Measurements from ENCODE around the gene CAMTA1. TPM values are rescaled to one million over a fixed set of nuclear protein-coding genes. Genes with fewer than 3 reads are reported as not detected.

Gene CAMTA1
- total RNA-seq, 1 donor from 2014 or later: 114 TPM

- peak; percentile 82 for DNase-seq (ENCODE audit: low spot score)
- intact Hi-C loops (cut with DNase I): no loop called here
Measured at GRCh38 chr1:7478809-7479499, 693.7 kb downstream of the CAMTA1 start.

DNA sequence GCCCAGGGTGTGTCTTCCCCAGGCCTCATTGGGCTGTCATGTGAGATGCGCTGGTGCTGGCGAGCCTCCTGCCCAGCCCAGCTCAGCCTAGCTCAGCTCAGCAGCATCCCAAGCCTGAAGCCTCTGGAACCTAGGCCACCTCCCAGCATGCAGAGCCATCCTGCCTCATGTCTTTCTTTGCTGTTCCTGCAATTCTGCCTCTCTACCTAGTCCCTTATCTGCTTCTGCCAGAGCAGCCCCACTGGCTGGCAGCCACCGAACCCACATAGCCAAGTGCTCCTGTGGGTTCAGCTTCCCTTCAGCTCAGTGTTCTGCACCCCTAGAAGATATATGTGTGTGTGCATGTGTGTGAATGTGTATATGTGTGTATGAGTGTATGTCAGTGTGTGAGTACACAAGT, 694.3 kb downstream of the CAMTA1 start:
- DNase-seq (ENCODE audit: low spot score): no peak
- intact Hi-C loops (cut with DNase I): no loop called here

GRCh38 chr1:7481194-7481593, 695.9 kb downstream of the CAMTA1 start:
- no peak for DNase-seq (ENCODE audit: low spot score)
- intact Hi-C loops (cut with DNase I): no loop called here

DNA sequence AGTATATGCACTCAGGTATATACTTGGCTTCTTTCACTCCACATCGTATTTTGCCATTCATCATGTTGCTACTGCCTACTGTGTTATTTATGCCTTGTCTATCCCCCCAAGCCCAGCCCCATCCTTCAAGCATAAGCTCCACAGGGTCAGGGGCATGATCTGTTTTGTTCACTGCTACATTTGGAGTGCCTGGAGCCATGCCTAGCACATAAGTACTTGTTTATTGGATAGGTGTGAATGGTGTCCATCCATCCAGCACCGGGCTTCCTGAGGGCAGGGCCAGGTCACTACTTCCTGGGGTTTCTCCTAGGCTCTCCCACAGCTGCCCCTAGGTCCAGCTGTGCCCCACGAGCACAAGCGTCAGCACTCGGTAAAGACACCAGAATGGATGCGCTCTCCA, 696.8 kb downstream of the CAMTA1 start:
- intact Hi-C loops (cut with DNase I): no loop called here
- no peak for DNase-seq (ENCODE audit: low spot score)

GRCh38 chr1:7482772-7483495, 697.7 kb downstream of the CAMTA1 start:
- no peak for DNase-seq (ENCODE audit: low spot score)
- intact Hi-C loops (cut with DNase I): no loop called here

DNA sequence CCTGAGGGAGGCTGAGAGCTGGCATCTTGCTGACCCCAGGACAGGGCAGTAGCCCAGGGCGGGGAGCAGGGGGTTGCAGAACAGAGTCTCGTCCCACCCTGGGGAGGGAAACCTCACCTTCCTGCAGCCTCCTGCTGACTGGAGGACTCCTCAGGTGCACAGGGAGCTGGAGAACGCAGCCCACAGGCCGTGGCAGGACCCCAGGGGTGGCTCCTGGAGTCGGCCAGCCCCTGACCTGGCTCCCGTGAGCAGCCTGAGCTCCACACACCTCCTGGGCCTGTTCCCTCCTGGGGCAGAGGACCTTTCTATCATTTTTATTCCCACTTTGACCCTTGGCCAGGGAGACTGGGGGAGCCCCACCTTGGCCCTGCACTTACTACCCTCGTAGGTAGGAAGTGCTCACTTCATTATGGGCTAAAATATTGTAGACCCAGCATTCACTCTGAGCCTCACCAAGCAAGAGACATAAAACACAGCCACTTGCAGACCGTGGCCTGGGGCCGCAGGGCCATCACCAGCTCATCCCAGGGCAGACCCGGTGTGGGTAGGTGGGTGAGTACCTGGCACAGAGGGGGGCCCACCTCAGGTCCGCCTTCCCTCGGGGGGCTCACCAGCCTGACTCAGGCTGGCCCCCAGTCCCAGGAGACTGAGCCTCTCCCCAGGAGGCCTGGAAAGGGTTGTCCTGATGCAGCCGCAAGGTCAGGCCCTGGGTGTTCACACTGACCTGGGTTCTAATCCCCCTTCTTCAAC, 698.6 kb downstream of the CAMTA1 start:
- DNase-seq (ENCODE audit: low spot score): no peak

DNA sequence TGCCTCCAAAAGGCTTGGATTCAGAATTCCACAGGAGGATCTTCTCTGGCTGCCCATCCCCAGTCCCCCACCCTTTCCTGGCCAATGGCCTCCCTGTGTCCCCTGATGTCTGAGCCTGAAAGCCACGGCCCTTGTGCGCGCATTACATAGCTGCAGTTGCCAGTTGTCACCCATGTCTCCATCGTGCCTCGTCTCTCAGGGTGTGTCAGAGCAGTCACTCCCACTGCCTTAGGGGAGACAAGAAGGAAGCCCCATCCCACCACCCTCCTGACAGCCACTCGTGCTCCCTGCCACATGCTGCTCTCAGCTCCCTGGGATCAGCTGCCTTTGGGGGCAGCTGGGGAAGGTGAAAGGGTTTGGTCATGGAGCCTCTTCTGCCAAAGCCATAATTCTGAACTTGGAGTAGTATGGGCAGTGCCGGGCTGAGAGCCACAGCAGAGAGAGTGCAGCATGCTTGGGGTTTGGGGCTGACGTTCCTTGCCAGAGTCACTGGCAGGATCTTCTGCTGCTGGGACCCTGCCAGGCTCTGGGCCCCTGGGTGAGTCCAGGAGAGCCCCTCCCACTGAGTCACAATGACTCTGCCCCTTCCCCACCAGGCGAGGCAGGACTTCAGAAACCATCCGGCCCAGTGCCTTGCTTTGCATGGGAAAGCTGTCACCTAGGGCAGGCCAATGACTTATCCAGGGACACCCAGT, 700.0 kb downstream of the CAMTA1 start:
- DNase-seq (ENCODE audit: low spot score): no peak
- intact Hi-C loops (cut with DNase I): no loop called here

More for the DNA sequence above, 698.6 kb downstream of the CAMTA1 start:
- intact Hi-C loops (cut with DNase I): no loop called here

GRCh38 chr1:7485826-7486225, 700.6 kb downstream of the CAMTA1 start:
- DNase-seq (ENCODE audit: low spot score): no peak
- intact Hi-C loops (cut with DNase I): no loop called here

- intact Hi-C loops (cut with DNase I): no loop called here
- no peak for DNase-seq (ENCODE audit: low spot score)
Measured at GRCh38 chr1:7487766-7488474, 702.7 kb downstream of the CAMTA1 start.

DNA sequence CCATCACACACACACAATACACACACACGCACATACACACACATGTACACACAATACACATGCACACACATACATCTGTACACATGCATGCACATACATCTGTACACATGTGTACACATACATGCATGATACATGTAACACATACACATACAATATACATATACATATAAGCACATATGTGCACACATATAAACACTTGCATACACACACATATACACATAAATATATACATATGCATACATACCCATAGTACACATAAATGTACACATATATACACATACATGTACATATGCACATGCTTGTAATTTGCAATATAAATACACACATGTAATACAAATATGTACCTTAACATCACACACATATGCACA, 703.2 kb downstream of the CAMTA1 start:
- DNase-seq (ENCODE audit: low spot score): no peak

GRCh38 chr1:7489586-7489985, 704.3 kb downstream of the CAMTA1 start:
- intact Hi-C loops (cut with DNase I): no loop called here
- no peak for DNase-seq (ENCODE audit: low spot score)

More for the DNA sequence above, 703.2 kb downstream of the CAMTA1 start:
- intact Hi-C loops (cut with DNase I): no loop called here

DNA sequence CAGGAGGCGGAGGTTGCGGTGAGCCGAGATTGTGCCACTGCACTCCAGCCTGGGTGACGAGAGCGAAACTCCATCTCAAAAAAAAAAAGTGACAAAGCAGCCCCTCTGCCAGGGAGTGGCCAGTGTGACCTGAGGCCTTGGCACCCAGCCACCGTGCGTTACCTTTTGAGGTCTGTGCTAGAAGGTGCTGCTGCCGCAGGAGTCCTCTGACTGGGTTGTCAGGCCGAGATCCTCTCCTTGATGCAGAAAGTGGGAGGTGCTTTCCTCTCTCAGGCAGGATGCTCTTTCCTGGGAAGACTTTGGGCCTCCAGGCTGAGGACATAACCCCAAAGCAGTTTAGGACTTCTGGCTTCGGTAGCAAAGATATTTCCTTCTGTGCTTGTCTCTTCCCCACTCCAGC, 705.3 kb downstream of the CAMTA1 start:
- intact Hi-C loops (cut with DNase I): no loop called here
- DNase-seq (ENCODE audit: low spot score): no peak

GRCh38 chr1:7491109-7491817, 706.0 kb downstream of the CAMTA1 start:
- intact Hi-C loops (cut with DNase I): no loop called here
- no peak for DNase-seq (ENCODE audit: low spot score)

- intact Hi-C loops (cut with DNase I): no loop called here
- no peak for DNase-seq (ENCODE audit: low spot score)
Measured at GRCh38 chr1:7491818-7492173, 706.5 kb downstream of the CAMTA1 start.

GRCh38 chr1:7493711-7494454, 708.6 kb downstream of the CAMTA1 start:
- no peak for DNase-seq (ENCODE audit: low spot score)
- intact Hi-C loops (cut with DNase I): no loop called here

DNA sequence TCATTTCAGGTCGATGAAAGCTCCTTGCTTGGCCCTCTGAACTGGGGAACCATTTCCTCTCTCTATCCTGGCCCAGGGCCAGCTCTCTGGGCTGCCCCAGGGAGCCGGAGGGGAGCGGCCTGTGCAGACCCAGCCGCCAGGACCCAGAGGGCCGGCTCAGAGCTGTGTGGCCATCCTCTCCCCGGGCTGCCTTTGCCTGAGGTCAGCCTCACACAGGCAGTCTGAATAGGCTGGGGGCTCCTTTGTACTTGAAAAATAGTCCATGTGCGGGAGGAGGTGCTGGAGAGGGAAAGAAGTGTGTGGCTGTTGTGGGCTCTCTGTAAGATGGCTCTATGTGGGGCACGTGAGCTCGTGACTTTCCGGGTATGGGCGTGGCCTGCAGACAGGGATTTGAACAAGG, 710.7 kb downstream of the CAMTA1 start:
- no peak for DNase-seq (ENCODE audit: low spot score)
- intact Hi-C loops (cut with DNase I): no loop called here

DNA sequence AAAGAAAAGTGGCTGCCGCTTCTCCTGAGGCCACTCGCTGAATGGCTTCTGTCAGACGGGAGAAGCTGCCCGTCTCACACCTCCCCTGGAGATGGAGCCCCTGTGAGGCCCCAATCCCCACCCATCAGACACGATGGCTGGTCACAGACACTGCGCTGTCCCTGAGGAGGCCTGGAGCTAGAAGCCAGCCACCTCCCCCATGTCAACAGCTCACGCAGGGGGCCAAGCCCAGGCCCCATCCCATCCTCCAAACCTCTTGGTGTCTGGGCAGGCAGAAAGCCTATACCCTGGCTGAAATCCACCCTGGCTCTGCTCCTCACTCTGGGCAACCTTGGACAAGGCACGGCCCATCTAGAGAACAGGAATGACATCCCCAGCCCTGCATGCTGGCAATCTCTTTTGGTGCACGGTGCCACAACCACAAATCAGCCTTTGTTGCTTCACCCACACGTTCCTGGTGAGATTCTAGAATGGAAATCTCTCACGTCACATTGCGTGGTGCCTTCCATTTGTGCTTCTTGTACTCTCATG, 711.9 kb downstream of the CAMTA1 start:
- intact Hi-C loops (cut with DNase I): no loop called here
- DNase-seq (ENCODE audit: low spot score): no peak
